ENCODE results near the gene RNLS.

DNA sequence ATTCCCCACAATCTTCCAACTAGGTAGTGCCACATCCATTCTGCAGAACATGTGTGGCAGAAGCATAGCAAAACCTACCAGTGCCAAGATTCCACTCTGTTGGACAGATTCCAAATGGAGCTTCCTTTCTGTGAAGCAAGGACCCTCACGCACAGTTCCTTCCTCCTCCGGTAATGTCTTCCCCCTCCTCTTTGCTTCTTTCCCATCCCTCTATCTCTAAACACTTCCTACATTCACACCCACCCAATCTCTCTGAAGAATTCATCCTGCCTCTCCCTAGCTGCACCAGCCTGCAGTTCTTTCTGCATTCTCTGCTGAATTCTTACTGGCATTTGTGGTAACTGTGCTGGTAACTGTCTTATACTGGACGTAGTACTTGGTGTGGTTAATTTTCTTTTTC is 124.9 kb downstream of the RNLS start:
- TF ChIP-seq EZH2 (IDR thresholded peaks at IDR 0.05; ENCODE audit: borderline replicate concordance, low read depth, low read length, poor library complexity, severe bottlenecking): no peak
- TF ChIP-seq, protein P1, sequence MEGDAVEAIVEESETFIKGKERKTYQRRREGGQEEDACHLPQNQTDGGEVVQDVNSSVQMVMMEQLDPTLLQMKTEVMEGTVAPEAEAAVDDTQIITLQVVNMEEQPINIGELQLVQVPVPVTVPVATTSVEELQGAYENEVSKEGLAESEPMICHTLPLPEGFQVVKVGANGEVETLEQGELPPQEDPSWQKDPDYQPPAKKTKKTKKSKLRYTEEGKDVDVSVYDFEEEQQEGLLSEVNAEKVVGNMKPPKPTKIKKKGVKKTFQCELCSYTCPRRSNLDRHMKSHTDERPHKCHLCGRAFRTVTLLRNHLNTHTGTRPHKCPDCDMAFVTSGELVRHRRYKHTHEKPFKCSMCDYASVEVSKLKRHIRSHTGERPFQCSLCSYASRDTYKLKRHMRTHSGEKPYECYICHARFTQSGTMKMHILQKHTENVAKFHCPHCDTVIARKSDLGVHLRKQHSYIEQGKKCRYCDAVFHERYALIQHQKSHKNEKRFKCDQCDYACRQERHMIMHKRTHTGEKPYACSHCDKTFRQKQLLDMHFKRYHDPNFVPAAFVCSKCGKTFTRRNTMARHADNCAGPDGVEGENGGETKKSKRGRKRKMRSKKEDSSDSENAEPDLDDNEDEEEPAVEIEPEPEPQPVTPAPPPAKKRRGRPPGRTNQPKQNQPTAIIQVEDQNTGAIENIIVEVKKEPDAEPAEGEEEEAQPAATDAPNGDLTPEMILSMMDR (conservative IDR thresholded peaks at IDR 0.05; ENCODE audit: low read depth, low read length): no peak

Data from A673 (cell line).